HTERT RPE-1 (cell line): ENCODE measurements around the gene ADPGK.

Source experiments
- in situ Hi-C: fragments of 300-500 bp; cut with MboI; formaldehyde crosslinking; loops from 4 replicates; pipeline ENCODE4 v1.14.3; 2020; ENCODE audit warnings: low sequenced_read_pairs

ADPGK gene

GRCh38 chr15:72790302-72790910 is 6.8 kb upstream of the ADPGK start:
- in situ Hi-C loops, result no loop called here

GRCh38 chr15:72787526-72787925 is 4.0 kb upstream of the ADPGK start:
- in situ Hi-C loops, result no loop called here

DNA sequence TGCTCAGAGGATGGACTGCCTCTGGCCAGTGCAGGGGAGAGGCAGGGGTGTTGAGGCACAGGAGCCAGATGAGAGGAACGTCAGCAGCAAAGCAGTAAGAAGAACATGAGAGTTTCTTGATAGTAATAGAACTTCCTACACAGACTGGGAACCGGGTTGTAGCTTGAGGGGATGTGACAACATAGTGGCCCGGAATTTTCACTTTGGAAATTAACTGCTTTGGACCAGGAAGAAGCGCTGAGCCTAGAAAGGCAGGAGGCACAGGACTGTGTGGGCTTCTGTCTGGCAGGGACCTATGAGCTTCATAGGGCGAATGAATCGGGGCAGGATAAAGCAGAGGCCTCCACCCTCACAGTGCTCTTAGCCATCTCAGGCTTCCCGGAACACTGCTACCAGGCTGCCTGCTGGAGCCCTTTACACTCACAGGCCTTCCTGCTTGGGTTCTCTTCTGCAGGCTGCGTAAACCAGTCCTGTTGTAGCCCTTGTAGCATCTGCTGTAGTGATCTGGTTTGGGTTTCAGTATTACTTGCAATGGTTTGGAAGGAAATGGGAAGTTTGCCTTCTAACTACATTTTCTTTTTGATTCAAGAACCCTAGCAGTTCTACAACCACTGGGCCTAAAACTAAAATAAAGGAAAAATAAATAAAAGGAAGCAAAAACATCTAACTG is 3.3 kb upstream of the ADPGK start:
- in situ Hi-C loops, result no loop called here

GRCh38 chr15:72786242-72786641 is 2.7 kb upstream of the ADPGK start:
- in situ Hi-C loops, result no loop called here

GRCh38 chr15:72785841-72786240 is 2.3 kb upstream of the ADPGK start:
- in situ Hi-C loops, result no loop called here

DNA sequence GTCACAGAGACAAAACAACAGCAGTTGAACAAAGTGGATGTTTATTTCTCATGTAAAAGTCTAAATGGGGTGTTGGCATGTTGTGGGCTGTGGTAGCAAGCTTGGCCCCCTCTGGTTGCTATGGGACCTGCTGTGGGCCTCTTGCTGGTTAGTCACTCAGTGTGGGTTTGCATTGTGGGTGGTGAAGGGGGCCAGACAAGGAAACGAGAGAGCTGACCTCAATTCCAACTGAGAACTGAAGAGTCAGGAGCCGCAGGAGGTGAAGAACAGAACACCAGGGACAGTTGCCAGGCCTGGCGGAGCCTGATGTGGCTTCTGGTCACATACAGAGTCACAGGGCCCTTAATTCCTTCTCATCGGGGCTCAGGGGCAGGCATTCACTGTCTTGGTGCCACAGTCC is 1.9 kb upstream of the ADPGK start:
- in situ Hi-C loops, result no loop called here

DNA sequence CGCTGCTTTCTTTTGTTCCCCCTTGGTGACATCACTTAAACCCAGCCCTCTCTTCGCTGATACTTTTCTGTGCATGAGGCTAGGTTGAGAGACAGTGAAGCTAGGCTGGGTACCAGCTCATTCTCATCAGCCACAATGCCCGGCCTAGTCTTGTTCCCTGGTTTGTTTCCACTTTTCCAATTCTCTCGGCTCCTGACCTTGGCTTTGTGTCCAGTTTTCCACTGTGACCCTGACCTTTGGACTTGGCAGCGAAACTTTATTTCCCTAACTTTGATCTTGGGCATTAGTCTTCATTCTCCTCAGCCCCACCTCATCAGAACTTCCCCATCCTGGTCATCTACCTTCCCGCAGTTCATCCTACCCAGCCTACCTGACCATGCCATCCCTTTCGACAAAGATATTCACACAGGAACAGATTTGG is 908 bp upstream of the ADPGK start:
- in situ Hi-C loops, result no loop called here

GRCh38 chr15:72783004-72783639 is 436 bp downstream of the ADPGK start:
- in situ Hi-C loops, result no loop called here

GRCh38 chr15:72782274-72783003 is 1.1 kb downstream of the ADPGK start:
- in situ Hi-C loops, result no loop called here

GRCh38 chr15:72781631-72782030 is 1.9 kb downstream of the ADPGK start:
- in situ Hi-C loops, result no loop called here

GRCh38 chr15:72778796-72779195 is 4.8 kb downstream of the ADPGK start:
- in situ Hi-C loops, result no loop called here

GRCh38 chr15:72774696-72775383 is 8.7 kb downstream of the ADPGK start:
- in situ Hi-C loops, result no loop called here

GRCh38 chr15:72771329-72771725 is 12.2 kb downstream of the ADPGK start:
- in situ Hi-C loops, result no loop called here

DNA sequence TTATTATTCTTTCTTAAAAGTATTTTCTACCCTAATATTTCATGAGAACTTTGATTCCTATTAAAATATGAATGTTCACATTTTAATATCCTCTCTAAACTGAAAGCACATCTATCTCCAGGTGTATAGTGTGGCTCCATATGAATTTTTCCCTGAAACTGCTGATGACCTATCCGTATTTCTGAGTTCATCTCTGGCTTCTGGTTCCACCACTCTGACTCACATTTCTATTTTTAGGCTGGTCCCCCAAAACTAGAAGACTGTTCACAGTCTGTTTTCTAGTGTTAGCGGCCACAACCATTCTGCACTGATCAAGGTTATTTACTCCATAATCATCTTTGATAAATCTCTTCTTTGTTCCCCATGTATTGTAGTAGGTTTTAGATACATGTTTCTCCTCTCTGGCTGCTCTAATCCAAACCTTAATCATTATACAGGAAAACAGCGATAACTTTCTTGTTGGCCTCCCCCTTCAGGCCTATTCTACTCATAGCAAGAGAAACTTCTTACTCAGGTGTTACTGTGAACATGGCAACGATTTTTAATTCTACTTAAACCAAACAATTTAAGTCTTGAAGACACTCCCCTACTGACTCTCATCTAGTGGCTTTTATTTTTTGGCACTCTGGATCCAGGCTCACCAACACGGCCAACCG is 12.8 kb downstream of the ADPGK start:
- in situ Hi-C loops, result no loop called here

- in situ Hi-C loops, result no loop called here
Measured at GRCh38 chr15:72766780-72767179, 16.8 kb downstream of the ADPGK start.

DNA sequence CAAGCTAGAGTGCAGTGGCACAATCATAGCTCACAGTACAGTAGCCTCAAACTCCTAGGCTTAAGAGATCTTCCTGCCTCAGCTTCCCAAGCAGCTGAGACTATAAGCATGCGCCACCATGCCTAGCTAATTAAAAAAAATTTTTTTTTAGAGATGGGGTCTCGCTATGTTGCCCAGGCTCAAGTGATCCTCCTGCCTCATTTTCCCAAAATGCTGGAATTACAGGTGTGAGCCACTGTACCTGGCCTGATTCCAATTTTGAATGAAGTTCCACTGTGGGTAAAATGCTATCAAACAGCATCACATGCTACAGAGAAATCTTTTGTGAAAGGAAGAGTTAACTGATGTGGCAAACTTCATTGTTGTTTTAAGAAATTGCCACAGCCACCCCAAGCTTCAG is 17.5 kb downstream of the ADPGK start:
- in situ Hi-C loops, result no loop called here

DNA sequence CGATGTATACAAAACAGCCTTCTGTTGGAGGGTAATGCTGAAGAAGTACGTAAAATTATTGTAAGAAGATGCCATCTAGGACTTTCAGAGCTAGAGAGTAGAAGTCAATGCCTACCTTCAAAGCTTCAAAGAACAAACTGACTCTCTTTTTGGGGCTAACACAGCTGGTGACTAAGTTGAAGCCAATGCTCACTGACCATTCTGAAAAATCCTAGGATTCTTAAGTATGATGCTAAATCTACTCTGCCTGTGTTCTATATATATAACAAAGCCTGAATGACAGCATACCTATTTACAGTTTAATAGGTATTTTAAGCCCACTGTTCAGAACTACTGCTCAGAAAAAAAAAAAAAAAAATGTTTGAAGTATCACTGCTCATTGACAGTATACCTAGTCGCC is 18.9 kb downstream of the ADPGK start:
- in situ Hi-C loops, result no loop called here

DNA sequence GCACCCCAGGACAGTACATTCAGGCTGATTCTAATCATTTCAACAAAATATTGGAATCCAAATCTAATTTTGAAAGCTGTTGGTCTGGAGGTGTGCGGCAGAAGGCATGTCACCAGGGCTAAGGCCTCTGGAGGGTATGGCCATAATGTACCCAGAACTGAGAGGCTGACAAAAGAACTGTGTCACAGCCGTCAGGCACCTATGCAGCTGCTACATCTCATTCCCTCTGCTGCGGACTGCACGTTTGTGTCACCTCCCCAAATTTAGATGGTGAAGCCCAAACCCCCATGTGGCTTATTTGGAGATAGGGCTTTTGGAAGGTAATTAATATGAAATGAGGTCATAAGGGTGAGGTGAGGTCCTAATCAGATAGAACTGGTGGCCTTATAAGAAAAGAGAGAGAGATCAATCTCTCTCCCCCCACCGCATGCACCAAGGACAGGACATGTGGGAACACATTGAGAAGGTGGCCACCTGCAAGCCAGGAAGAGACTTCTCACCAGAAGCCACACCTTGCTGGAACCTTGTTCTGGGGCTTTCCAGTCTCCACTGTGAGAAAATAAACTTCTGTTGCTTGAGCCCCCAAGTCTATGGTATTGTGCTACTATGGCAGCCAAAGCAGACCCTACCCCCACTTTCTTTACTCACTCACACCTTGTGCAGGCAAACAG is 22.8 kb downstream of the ADPGK start:
- in situ Hi-C loops, result no loop called here

- in situ Hi-C loops, result no loop called here
Measured at GRCh38 chr15:72758182-72758581, 25.4 kb downstream of the ADPGK start.

GRCh38 chr15:72754096-72754495 is 29.5 kb downstream of the ADPGK start:
- in situ Hi-C loops, result no loop called here
